HCT116 (cell line): Measurements from ENCODE around the gene EBLN1. TPM values are rescaled to one million over a fixed set of nuclear protein-coding genes. Genes with fewer than 3 reads are reported as not detected.

Experiments used
- ATAC-seq: fragments of 200-7000 bp; cut with Tn5 transposase; 2 replicates; pipeline ENCODE4 v1.9.1; 2020; ENCODE audit warnings: mild to moderate bottlenecking, moderate library complexity
- Bru-seq: library from RNA; stranded (reverse); fragments of 400-500 nt; gene quantifications from one replicate; lab custom pipeline; 2021; lab: Mats Ljungman, UMichigan
- BruChase-seq, 2 experiments: library from RNA; stranded (reverse); fragments of 400-500 nt; gene quantifications; one replicate each; lab custom pipeline; 2021; lab: Mats Ljungman, UMichigan
- BruUV-seq: library from RNA; stranded (reverse); fragments of 400-500 nt; replicated peaks from 2 replicates; lab custom pipeline; 2021; lab: Mats Ljungman, UMichigan
- CTCF ChIA-PET: fragments of 300-600 bp; sonication (Branson Sonifier 250); formaldehyde crosslinking; loops from one replicate; lab custom pipeline; 2021; ENCODE audit warnings: antibody characterized with exemption; lab: Charles Lee
- POLR2A ChIA-PET: fragments of 300-600, 350-600 bp; sonication (Branson Sonifier 250); formaldehyde crosslinking; loops from one replicate; lab custom pipeline; 2021; ENCODE audit warnings: antibody characterized with exemption; lab: Charles Lee
- RAD21 ChIA-PET, 2 experiments: fragments of 300-600 bp; sonication (Branson Sonifier 250); formaldehyde crosslinking; loops; one replicate each; lab custom pipeline; 2023; ENCODE audit warnings: low total read pairs in 2 of 2; ENCODE audit not compliant: uncharacterized antibody in 2 of 2, unreplicated experiment in 2 of 2, low non-redundant PET in 1 of 2; lab: Charles Lee
- DNase-seq: peaks from one replicate; pipeline ENCODE4 v3.0.0-alpha.2; 2010; ENCODE audit warnings: low read depth, low spot score
- H2AFZ ChIP-seq: fragments of 200-600 bp; shearing (Covaris generic), sonication (generic); 2 replicates; pipeline ENCODE4 v1.6.1; 2017; ENCODE audit warnings: low read depth, mixed run types, mixed read lengths, antibody characterized with exemption, low read length; ENCODE audit not compliant: poor library complexity, severe bottlenecking
- H3K27ac ChIP-seq: 2 replicates; pipeline ENCODE4 v1.5.1; 2012; ENCODE audit warnings: low read depth, low read length
- H3K27me3 ChIP-seq: fragments of 200-600 bp; sonication (generic); 2 replicates; pipeline ENCODE4 v1.6.1; 2016; ENCODE audit warnings: mixed run types, low read length, mixed read lengths; ENCODE audit not compliant: insufficient read depth
- H3K36me3 ChIP-seq, 2 experiments: fragments of 200-500 bp in 1 of 2; fragments of 200-600 bp in 1 of 2; sonication (Bioruptor generic) in 1 of 2; sonication (generic) in 1 of 2; 2 replicates each; pipeline versions ENCODE4 v1.5.1 to v1.6.1; 2014 to 2016; ENCODE audit warnings: low read length in 2 of 2, inconsistent platforms in 1 of 2, mixed read lengths in 1 of 2, mixed run types in 1 of 2; ENCODE audit not compliant: insufficient read depth in 2 of 2, control insufficient read depth in 1 of 2
- H3K4me1 ChIP-seq, 2 experiments: fragments of 200-600 bp in 1 of 2; sonication (generic) in 1 of 2; 2 replicates each; pipeline versions ENCODE4 v1.5.1 to v1.6.1; 2012 to 2017; ENCODE audit warnings: low read length in 2 of 2, inconsistent platforms in 1 of 2, mild to moderate bottlenecking in 1 of 2, mixed read lengths in 1 of 2, mixed run types in 1 of 2, moderate library complexity in 1 of 2; ENCODE audit not compliant: insufficient read depth in 2 of 2, control insufficient read depth in 1 of 2
- H3K4me2 ChIP-seq: fragments of 200-600 bp; sonication (generic); 2 replicates; pipeline ENCODE4 v1.6.1; 2017; ENCODE audit warnings: mixed run types, low read length, mixed read lengths
- H3K4me3 ChIP-seq, 2 experiments: fragments of 200-600 bp in 1 of 2; sonication (generic) in 1 of 2; replicated peaks in 1 of 2; 2 replicates each; pipeline ENCODE4 v1.5.1; 2011 to 2016; ENCODE audit warnings: low read length in 2 of 2, control low read depth in 1 of 2, low read depth in 1 of 2, mild to moderate bottlenecking in 1 of 2, mixed read lengths in 1 of 2, mixed run types in 1 of 2
- H3K79me2 ChIP-seq: fragments of 200-600 bp; sonication (generic); 2 replicates; pipeline ENCODE4 v1.6.1; 2017; ENCODE audit warnings: mild to moderate bottlenecking, mixed run types, low read length, moderate library complexity, mixed read lengths; ENCODE audit not compliant: insufficient read depth
- H3K9ac ChIP-seq: fragments of 200-600 bp; sonication (generic); 2 replicates; pipeline ENCODE4 v1.6.1; 2016; ENCODE audit warnings: low read length, mixed read lengths
- H3K9me2 ChIP-seq: fragments of 200-600 bp; sonication (generic), shearing (Covaris generic); 2 replicates; pipeline ENCODE4 v1.6.1; 2017; ENCODE audit warnings: mixed run types, mild to moderate bottlenecking, moderate library complexity; ENCODE audit not compliant: insufficient read depth
- H3K9me3 ChIP-seq, 2 experiments: fragments of 200-500 bp in 1 of 2; fragments of 200-600 bp in 1 of 2; sonication (Bioruptor generic) in 1 of 2; sonication (generic) in 1 of 2; 2 replicates each; pipeline ENCODE4 v1.6.1; 2014 to 2017; ENCODE audit warnings: low read length in 2 of 2, mixed read lengths in 2 of 2, inconsistent platforms in 1 of 2, low read depth in 1 of 2, mild to moderate bottlenecking in 1 of 2, mixed run types in 1 of 2, moderate library complexity in 1 of 2; ENCODE audit not compliant: control insufficient read depth in 1 of 2, insufficient read depth in 1 of 2
- H4K20me1 ChIP-seq: fragments of 200-600 bp; sonication (generic), shearing (Covaris generic); 2 replicates; pipeline ENCODE4 v1.6.1; 2017; ENCODE audit warnings: mixed run types, mild to moderate bottlenecking, moderate library complexity; ENCODE audit not compliant: insufficient read depth
- CBX3 ChIP-seq: IDR thresholded peaks from 2 replicates; pipeline ENCODE4 v1.6.1; 2012; ENCODE audit warnings: low read depth
- EGR1 ChIP-seq: IDR thresholded peaks from 2 replicates; pipeline ENCODE4 v1.6.1; 2012; ENCODE audit warnings: low read depth
- EZH2phosphoT487 ChIP-seq: fragments of 200-600 bp; IDR thresholded peaks from 2 replicates; pipeline ENCODE4 v1.6.1; 2018; ENCODE audit warnings: antibody characterized with exemption, borderline replicate concordance
- JUND ChIP-seq: IDR thresholded peaks from 2 replicates; pipeline ENCODE4 v1.6.1; 2012
- POLR2A ChIP-seq: IDR thresholded peaks from 2 replicates; pipeline ENCODE4 v1.7.0; 2011; ENCODE audit warnings: borderline replicate concordance; ENCODE audit not compliant: insufficient read depth, insufficient read length; ENCODE audit errors: extremely low read depth
- POLR2AphosphoS5 ChIP-seq: IDR thresholded peaks from 2 replicates; pipeline ENCODE4 v1.6.1; 2011; ENCODE audit warnings: mild to moderate bottlenecking, low read depth, low read length, moderate library complexity
- SIN3A ChIP-seq: IDR thresholded peaks from 2 replicates; pipeline ENCODE4 v1.6.1; 2012; ENCODE audit warnings: low read depth
- SP1 ChIP-seq: IDR thresholded peaks from 2 replicates; pipeline ENCODE4 v1.6.1; 2012; ENCODE audit warnings: low read depth
- ZFX ChIP-seq: fragments of 450-650 bp; IDR thresholded peaks from 2 replicates; pipeline ENCODE4 v1.6.1; 2017
- intact Hi-C: fragments of 100-400 bp; cut with micrococcal nuclease; formaldehyde crosslinking; loops from 2 replicates; pipeline ENCODE4 v1.10.0; 2022
- long read RNA-seq: library from polyadenylated mRNA; unstranded; transcript quantifications from one replicate; pipeline ENCODE4 v2.0.0, GENCODE V29; 2021; ENCODE audit not compliant: unreplicated experiment
- polyA plus RNA-seq: library from polyadenylated mRNA; unstranded; fragments of >200 nt; gene quantifications from 2 replicates; pipeline ENCODE4 v1.2.1, GENCODE V29; 2012; ENCODE audit warnings: missing spikeins
- total RNA-seq: library from RNA; stranded (reverse); gene quantifications from one replicate; pipeline ENCODE4 v1.2.1, GENCODE V29; 2021; ENCODE audit not compliant: unreplicated experiment
- TF ChIP-seq, protein P1 (sequence below), 3 experiments: fragments of 200-600 bp in 1 of 3; sonication (generic) in 1 of 3; IDR thresholded peaks in 2 of 3; conservative IDR thresholded peaks in 1 of 3; 2 replicates each; pipeline ENCODE4 v1.5.1; 2012 to 2017; ENCODE audit warnings: low read depth in 2 of 3, low read length in 2 of 3, antibody characterized with exemption in 1 of 3, borderline replicate concordance in 1 of 3, control low read depth in 1 of 3, mild to moderate bottlenecking in 1 of 3, mixed read lengths in 1 of 3, mixed run types in 1 of 3, moderate library complexity in 1 of 3; ENCODE audit not compliant: insufficient read depth in 1 of 3
- TF ChIP-seq, protein P2 (sequence below): IDR thresholded peaks from 2 replicates; pipeline ENCODE4 v1.6.1; 2012

EBLN1 gene
- total RNA-seq: not detected
- 0.07 TPM in 1 of 2 replicates, not detected in the other for polyA plus RNA-seq
- not detected for Bru-seq, nascent RNA
- BruChase-seq, experiment 1, labeled RNA remaining after a 6-hour chase: not detected
- BruChase-seq, experiment 2, labeled RNA remaining after a 2-hour chase: not detected
- long read RNA-seq: 0 reads

DNA sequence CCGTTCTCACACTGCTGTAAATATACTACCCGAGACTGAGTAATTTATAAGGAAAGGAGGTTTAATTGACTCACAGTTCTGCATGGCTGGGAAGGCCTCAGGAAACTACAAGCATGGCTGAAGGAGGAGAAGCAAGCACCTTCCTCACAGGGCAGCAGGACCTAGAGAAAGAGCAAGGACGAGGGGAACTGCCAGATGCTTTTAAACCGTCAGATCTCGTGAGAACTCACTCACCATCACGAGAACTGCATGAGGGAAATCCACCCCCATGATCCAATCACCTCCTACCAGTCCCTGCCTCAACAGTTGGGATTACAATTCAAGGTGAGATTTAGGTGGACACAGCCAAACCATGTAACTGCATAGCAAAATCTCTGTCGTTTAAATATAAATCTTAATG is at the start of gene EBLN1:
Gene EBLN1, minus strand, starts transcription at position 174 of the 400 bp plus-strand sequence. CDS start 8,032 bp downstream, outside the sequence.
- no peak for ATAC-seq
- intact Hi-C loops: no loop called here
- H3K4me2 ChIP-seq: no peak within 1 kb of the TSS
- H2AFZ ChIP-seq: no peak within 1 kb of the TSS
- H3K9me3 ChIP-seq: no peaks in the 10 kb centered on the region
- H4K20me1 ChIP-seq: no peaks in the 10 kb centered on the region
- H3K27ac ChIP-seq: no peak within 1 kb of the TSS
- H3K9me2 ChIP-seq: no peaks in the 10 kb centered on the region
- TF ChIP-seq CBX3 (no peak), EGR1 (no peak), ZFX (no peak), POLR2A (no peak), SP1 (no peak), POLR2AphosphoS5 (no peak), EZH2phosphoT487 (no peak), SIN3A (no peak), JUND (no peak)
- TF ChIP-seq, protein P1, sequence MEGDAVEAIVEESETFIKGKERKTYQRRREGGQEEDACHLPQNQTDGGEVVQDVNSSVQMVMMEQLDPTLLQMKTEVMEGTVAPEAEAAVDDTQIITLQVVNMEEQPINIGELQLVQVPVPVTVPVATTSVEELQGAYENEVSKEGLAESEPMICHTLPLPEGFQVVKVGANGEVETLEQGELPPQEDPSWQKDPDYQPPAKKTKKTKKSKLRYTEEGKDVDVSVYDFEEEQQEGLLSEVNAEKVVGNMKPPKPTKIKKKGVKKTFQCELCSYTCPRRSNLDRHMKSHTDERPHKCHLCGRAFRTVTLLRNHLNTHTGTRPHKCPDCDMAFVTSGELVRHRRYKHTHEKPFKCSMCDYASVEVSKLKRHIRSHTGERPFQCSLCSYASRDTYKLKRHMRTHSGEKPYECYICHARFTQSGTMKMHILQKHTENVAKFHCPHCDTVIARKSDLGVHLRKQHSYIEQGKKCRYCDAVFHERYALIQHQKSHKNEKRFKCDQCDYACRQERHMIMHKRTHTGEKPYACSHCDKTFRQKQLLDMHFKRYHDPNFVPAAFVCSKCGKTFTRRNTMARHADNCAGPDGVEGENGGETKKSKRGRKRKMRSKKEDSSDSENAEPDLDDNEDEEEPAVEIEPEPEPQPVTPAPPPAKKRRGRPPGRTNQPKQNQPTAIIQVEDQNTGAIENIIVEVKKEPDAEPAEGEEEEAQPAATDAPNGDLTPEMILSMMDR (IDR thresholded peaks at IDR 0.05 in 2 of 3, conservative IDR thresholded peaks at IDR 0.05 in 1 of 3; ENCODE audit: borderline replicate concordance in 1 of 3, insufficient read depth in 1 of 3, low read depth in 2 of 3, low read length in 2 of 3): no peak
- TF ChIP-seq, protein P2, sequence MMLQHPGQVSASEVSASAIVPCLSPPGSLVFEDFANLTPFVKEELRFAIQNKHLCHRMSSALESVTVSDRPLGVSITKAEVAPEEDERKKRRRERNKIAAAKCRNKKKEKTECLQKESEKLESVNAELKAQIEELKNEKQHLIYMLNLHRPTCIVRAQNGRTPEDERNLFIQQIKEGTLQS: no peak
- no peak within 1 kb of the TSS for H3K4me3 ChIP-seq
- no peak for DNase-seq
- no peaks in the 10 kb centered on the region for H3K79me2 ChIP-seq
- H3K4me1 ChIP-seq: no peaks in the 10 kb centered on the region
- BruUV-seq: no TSS peak
- ChIA-PET POLR2A (no interaction called here), RAD21 (no interaction called here), CTCF (no interaction called here)
- H3K36me3 ChIP-seq: no peaks in the 10 kb centered on the region
- no peaks in the 10 kb centered on the region for H3K27me3 ChIP-seq
- H3K9ac ChIP-seq: no peak within 1 kb of the TSS
